ENCODE results near the gene TEPSIN.

The TEPSIN gene

DNA sequence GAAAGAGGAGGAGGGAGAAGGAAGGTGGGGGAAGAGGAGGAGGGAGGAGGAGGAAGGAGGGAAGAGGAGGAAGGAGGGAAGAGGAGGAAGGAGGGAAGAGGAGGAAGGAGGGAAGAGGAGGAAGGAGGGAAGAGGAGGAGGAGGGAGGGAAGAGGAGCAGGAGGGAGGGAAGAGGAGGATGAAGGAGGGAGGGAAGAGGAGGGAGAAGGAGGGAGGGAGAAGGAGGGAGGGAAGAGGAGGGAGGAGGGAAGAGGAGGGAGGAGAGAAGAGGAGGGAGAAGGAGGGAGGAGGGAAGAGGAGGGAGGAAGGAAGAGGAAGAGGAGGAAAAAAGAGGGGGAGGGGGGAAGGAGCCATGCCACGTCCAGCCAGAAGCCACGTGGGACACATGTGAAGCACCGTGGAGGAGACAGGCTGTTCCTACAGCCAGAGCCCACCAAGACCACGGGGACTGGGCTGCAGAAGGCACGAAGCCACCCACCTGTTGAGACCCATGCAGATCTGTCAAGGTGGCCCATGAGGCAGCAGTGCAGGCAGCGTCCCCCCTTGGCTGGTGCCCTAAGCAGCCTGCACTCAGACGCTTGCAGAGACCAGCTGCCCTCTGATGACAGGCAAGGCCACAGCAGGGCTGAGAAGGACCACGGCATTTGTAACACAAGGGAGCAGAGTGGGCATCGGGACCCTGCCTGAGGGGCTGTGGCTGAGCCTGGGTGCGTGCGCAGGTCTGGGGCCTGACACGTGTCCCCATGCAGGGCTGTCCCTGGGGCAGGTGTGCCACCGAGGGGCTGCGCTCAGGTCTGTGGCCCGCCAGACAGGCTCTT lies 10.6 kb upstream of the TEPSIN start:
- DNase-seq (ENCODE audit: low read depth in 3 of 3): no peak

DNA sequence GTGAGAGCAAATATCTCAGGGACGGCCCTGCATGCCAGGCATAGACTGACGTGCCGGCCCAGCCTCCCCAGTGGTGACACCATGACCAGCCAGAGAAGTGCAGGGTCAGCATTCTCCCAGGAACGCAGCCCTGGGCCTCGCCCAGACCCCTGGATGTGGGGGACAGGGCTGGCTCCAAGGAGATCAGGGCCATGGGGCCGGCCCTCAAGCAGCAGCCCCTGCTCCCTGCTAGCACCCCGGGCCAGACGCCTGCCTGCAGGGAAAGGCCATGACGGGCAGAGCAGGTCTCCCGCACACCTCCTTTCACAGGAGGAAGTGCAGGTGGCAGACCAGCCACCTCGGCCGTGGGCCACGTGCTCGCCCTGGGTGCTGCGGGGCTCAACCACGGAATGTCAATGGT lies 9.8 kb upstream of the TEPSIN start:
- no peak for DNase-seq (ENCODE audit: low read depth in 3 of 3)

DNA sequence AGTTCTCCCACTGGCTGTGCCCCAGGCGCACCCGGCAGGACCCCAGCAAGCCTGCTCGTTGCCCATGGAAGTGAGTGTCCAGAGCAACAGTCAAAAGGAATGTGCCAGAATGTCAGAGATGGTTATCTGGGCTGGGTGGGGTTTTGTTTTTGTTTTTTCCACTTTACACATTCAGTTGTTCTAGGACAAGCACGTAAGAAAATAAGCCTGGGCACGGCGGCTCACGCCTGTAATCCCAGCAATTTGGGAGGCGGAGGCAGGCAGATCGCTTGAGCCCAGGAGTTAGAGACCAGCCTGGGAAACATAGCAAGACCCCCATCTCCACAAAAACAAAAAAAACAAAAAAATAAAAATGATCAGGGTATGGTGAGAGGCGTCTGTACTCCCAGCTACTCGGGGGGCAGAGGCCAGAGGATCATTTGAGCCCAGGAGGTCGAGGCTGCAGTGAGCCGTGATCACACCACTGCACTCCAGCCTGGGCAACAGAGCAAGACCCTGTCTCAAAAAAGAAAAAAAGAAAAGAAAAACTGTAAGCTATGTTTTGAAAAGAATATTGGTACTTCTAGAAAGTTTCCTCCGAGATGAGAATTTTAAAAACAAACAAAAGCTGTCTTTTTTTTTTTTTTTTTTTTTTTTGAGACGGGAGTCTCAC lies 8.6 kb upstream of the TEPSIN start:
- DNase-seq (ENCODE audit: low read depth in 3 of 3): no peak

DNA sequence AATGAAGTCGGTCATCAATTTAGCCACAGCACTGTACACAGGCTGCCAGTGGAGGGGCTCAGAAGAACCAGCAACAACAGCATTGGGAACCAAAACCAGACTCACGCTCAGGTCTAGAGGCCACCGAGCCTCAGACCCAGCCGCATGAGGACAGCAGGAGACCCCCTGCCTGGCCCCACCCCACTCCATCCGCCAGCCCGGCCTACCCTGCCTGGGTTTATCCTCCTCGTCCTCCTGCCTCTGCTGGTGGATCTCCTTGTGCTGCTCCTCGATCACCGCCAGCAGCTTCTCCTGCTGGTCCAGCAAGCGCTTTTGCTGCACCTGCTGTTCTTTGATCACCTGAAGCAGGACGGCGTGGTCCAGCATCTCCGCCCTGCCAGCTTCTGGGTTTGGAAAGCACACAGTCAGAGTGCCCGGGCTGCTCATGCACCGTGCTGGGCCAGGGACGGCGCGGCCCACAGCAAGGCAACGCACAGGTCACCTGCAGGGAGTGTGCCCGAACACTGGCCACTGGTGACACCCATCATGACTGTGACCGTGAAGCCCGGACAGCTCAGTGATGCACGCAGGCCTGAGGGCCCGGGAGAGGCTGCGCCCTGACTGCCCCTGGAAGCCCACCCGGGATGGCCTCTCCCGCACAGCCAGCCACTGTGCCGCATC lies 8.0 kb upstream of the TEPSIN start:
- DNase-seq (ENCODE audit: low read depth in 3 of 3): no peak

DNA sequence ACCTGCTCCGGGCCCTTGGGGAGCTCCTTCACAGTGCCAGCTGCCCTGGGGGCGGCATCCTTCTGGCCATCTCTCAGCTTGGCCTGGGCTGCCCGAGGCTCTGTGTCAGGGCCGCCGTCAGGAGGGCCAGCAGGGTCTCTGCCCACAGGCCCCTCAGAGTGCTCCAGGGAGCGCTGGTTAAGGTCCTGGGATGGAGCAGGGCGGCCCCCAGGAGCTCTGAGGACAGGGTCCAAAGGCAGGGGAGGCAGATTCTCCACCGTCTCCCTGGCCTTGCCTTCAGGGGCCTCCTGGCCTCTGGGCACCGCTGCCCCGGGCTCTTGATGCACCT lies 7.5 kb upstream of the TEPSIN start:
- DNase-seq (ENCODE audit: low read depth in 3 of 3): no peak

DNA sequence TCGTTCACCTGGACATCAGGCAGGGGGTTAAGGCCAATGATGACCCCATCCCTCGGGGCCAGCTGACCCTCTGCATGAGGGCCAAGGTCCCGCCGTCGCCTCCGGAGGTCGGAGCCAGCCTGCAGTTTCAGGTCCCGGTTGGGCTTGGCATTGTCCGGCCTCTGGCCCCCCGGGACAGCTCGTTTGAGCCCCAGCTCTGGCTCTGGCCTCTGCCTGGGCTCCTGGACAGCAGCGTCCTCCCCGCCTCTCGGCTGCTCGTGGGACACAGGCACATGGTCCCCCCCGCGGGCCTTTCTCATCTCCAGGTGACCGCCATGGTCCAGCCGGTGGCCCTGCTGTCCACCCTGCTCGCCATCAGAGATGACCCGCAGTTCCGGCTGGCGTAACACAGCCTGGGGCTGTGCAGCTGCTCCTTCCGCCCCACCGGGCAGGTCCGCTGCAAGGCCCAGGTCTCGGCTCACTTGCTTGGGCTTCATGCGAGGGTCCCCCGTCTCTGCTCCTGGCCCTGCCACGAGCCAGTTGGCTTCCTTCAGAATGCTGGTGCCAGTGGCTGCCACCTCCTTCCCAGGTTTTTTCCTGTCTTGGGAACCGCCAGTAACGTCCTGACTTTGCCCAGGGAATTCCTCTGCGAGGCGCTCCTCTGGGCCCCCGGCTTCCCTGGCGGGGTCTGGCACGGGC lies 6.9 kb upstream of the TEPSIN start:
- no peak for DNase-seq (ENCODE audit: low read depth in 3 of 3)

DNA sequence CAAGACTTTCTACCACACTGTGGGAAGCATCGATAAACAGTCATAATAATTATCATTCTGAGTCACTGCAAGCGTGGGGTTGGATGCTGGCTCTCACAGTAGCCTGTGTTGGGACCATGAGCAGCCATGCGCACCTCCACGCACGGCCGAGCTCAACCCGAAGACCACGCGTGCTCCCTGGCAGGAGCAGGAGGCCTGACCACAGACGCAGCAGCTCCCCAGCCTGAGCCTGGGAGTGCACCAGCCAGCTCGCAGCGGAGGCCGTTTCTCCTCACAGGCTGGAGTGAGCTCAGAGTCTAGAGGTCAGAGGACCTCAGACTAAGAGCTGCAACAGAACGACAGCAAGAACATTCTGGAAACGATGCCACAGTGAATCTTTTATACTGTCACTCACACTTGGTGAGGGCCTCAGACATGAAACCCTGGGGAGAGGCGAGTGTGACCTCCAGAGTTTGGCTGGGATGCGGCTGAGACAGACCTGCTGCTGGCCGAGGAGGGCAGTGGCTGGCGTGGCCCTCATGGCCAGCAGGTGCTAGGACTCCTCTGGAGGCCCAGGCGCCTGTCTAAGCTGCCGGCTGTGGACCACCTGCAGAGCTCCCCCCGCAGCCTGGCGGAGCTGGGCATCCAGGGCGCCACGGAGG lies 6.3 kb upstream of the TEPSIN start:
- DNase-seq (ENCODE audit: low read depth in 3 of 3): no peak

DNA sequence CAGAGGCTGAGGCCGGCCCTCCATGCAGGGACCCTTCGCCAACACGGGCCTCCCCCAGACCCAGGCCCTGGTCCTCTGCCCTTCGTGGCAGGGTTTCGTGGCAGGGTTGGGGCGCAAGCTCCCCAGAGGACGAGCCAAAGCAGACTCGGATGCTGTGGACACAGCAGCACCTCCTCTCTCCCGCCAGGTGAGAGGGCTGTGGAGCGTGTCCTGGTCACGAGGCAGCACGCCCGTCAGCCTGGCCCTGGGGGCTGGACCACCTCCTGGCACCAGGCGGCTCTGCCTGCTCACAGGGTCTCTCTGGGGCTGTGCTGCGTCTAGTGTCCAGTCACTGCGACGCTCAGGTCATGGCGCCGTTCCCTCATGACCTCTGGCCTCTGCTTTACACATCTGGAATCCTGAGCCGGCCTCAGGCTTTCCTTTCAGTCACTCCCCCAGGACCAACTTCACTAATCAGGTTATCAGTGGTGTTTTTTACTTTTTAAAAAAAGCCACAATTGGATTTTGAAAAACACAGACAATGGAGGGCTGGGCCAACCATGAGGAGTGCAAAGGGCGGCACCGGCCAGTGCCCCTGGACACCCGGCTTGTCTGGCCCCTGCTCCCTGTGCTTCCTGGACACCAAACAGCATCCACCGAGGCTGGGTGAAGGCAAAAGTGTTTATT lies 5.6 kb upstream of the TEPSIN start:
- DNase-seq (ENCODE audit: low read depth in 3 of 3): no peak

DNA sequence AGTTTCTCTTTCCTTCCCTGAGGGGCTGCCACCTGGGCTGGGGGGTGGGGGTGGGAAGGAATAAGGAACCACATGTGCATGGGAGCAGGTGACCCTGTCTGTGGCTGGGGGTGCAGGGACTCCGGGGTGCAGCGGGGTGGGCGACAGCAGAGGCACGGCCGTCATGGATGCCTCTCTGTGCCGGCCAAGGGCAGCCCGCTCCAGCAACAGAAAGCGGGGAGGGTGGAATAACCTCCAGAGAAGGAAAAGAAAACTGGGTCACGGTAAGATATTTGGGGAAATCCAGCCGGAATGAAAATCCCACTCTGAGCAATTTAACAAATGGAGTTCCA lies 4.4 kb upstream of the TEPSIN start:
- DNase-seq (ENCODE audit: low read depth in 3 of 3): no peak

DNA sequence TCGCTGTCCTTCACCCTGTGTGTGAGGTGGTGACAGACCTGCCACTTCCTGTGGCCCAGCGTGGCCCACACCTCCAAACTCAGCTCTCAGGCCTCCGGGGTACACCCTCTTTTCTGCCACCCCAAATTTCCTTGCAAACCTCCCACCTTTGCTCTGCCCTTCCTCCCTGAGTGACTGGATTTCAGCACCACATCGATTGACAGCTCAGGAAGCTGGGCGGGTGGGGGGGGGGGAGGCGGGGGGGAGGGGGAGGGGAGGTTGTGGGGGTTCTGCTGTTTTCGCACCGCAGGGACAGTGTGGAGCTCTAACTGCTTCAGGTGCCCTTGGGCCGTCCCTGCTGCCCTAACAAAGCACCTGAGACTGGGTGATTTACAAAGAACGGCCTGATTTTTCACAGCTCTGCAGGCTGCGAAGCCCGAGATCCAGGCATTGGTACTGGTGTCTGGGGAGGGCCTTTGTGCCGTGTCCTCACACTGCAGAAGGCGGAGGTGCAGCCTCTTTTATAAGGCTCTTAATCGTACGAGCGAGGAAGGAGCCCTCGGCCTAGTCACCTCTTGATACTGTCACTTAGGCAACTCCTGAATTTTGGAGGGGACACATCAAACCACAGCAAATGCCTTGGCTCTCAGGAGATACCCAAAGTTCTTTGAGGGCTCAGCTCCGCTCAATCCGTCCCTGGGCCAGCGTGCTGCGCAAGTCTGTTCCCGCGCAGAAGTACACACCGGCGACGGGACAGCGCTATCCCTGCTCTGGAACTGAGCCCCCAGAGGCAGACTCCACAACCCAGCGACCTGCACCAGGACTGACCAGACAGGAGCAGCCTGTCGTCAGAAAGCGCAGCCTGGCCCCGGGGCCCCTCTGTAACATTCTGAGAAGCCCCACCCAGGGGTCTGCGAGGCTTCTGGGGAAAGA lies 3.8 kb upstream of the TEPSIN start:
- DNase-seq (ENCODE audit: low read depth in 3 of 3): no peak

DNA sequence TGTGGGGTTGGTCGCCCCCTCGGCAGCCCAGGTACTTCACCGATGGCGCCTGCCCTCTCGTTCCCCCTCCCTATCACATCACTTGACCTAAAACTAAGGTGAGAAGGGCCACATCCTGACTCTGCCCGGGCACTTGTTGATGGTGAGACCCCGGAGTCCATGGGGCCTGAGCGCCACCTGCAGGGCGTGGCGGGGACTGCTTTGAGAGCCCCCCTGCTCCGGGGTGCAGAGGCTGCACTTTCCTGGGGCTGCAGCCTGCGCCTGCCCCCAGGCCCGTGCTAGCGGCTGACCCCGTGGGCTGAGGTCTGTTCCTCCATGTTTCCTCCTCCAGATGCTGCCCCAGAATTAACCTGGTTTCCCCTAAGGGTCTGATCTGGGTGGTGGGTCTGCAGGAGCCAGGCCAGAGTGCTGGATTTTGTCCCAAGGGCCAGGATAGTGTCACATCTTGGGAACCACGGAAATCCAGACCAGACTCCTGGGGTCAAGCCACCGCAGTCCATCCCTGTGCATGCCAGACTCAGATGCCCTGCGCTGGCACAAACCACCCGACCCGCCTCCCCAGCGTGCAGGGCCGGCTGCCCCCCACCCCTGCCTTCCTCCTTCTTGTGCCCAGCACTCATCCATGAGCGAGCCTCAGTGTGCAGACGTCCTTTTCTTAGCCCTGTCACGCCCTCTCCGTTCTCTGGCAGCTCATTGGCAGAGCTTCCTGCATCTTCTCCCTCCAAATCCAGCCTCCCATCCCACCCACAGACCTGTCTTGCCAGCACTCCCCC lies 3.0 kb upstream of the TEPSIN start:
- DNase-seq (ENCODE audit: low read depth in 3 of 3): peak in 2 of 3 experiments; percentile 36 to 61

DNA sequence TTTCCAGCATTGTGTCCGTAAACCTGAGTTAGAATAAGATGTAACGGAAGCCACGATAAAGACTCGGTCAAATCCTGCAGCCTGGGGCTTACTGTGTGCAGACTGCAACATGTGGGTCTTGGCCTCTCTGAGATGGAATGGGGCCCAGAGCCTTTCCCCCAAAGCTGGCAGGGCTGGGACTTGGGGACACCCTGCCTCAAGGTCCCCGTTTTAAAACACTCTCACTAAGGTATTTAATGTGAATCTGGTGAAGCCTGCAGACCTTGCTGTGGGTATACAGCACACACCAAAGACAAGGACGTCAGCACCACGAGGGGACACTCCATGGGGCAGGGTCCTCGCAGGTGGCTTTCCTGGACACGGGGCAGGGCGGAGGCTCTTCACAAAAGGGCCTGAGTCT lies 2.3 kb upstream of the TEPSIN start:
- DNase-seq (ENCODE audit: low read depth in 3 of 3): no peak

DNA sequence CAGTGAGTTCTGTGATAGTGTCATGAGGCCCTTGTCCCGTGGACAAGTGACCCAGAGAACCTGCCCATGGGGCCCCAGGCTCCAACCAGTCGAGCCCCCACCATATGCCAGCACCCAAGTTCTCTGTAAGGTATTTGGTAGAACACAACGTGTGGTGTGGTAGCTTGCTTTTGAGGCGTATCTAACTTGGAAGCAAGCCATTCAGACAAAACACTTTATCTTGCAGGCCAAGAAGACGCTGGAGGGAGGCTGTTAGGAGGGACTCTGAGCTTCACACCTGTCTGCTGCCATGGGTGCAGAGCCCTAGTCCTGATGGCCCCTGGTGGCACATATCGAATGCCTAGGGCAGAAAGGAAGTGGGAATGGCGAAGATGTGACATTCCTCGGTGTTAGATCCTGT lies 1.9 kb upstream of the TEPSIN start:
- no peak for DNase-seq (ENCODE audit: low read depth in 3 of 3)

DNA sequence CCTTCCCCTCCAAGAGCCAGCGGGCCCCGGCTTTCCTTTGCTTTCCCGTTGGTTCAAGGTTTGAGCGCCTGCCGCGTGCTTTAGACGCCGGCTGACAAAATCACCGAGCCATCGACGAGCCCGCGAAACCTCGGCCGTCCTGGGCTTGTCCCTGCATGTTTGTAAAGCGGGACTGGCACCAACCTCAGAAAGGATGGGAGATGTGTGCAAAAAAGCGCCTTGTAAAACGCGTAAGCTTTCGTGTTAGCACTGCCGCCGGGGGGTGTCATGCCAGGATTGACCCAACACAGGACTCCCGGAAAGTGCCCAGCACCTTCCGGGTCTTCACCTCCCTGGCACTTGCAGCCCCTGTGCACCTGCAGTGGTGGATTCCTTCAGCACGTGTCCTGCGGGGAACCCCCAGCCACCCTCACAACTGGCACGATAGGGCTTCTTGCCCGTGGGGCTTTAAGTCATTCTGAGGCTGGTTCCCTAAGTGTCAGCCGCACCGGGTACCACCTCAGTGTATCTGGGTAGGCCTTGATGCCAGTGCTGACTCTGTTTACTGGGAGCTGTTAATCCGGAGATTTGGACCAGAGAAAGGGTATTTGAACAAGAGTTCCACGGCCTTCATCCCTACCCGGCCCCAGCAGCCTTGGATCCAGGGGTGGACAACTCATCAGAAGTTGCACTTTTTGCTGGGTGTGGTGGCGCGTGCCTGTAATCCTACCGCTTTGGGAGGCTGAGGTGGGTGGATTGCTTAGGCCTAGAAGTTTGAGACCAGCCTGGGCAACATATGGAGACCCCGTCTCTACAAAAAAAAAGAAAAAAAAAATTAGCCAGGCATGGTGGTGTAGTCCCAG lies 1.1 kb upstream of the TEPSIN start:
- DNase-seq (ENCODE audit: low read depth in 3 of 3): peak in 2 of 3 experiments; percentile 45 to 56

DNA sequence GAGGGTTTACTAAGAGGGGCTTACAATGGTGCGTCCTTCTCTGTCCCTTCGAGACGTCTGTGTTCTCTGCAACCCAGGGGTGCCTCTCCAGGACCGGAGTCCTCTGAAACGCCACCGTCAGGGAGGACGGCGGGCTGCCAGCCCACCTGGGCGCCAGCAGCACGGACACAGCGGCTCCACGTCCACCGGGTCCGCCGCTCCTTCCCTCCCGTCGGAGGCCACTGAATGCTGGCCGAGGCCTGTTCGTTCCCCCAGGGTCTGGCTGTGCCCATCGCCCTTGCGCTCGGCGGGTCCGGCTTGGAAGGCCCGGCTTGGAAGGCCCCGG lies 403 bp downstream of the TEPSIN start:
- DNase-seq (ENCODE audit: low read depth in 3 of 3): no peak

DNA sequence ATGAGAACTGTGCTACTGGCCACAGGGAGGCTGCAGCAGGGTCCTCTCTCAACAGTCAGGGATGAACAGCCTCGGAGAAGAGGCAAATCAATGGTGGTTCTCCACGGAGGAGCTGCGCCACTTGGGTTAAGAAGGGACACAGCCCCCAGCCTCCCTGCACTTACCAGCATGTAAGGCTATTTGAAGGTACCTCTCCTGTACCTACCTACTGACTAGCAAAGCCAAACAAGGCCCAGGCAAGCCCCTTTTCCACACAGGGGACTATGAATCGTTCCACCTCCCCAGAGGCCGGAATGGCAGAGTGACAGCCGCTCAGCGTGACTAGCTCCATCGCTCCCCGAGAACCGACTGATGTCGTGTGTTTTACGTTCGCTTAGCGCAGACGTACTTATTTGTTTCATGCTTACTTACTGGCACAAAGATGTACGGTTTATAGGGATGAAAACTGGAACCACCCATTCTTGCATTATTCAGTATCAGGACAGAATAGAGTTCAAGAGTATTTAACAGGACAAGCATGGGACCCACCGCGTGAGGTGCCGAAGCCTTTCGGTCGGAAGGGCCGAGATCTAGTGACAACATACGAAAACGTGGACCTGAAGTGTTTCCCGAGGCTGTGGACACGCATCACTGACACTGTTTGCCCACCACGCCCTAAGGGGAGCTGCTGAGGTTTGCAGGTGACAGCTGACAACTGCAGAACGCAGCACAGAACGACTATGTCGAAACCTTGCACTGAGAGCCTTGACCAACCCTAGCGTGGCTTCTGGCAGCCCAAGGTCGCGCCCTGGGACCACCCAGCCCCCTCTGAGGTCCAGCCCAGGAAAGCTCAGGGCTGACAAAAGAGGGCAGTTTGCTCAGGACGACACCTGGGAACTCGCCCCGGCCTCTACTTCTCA lies 1.0 kb downstream of the TEPSIN start:
- DNase-seq (ENCODE audit: low read depth in 3 of 3): no peak

DNA sequence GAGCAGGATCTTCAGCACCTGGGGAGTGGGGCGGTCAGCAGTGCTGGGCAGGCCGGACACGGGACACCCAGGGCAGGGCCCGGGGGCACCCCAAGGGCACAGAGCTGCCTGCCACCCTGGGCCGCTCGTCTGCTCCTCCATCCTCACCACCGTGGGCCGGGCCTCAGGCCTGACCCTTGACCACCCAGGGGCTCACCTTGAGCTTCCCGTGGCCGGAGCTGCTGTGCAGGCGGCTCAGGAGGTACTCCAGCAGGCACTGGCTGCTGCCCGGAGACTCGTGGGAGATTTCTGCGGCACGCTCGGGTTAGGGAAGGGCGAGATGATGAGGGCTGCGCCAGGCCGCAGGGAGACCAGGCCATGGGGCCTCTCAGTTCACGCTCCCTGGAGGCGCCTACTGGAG lies 2.1 kb downstream of the TEPSIN start:
- DNase-seq (ENCODE audit: low read depth in 3 of 3): no peak

Measured in stimulated activated CD4-positive, alpha-beta T cell treated with anti-CD3 and anti-CD28 coated beads, TNF-alpha, amount 100 ng/mL, for 24 hours (primary cell).